Measurements from ENCODE around the gene HFE. TPM values are rescaled to one million over a fixed set of nuclear protein-coding genes. Genes with fewer than 3 reads are reported as not detected.
A peak's percentile ranks its signal among the peaks of the same experiment; 100 is the strongest.
"Not testable (repeated sequence)": the region's sequence is repeated elsewhere in the genome, so short reads cannot be mapped to it uniquely, and the experiment has no call there.

The HFE gene
- total and polyA plus RNA-seq, 2 experiments from 2014 or later = 0.28 to 0.66 TPM

- Histone ChIP-seq H3K36me3 (no peaks in the 10 kb centered on the region), H3K27ac (no peak overlapping the region), H3K9me3 (ENCODE audit: low read depth) (no peaks in the 10 kb centered on the region), H3K4me1 (ENCODE audit: low read depth) (no peaks in the 10 kb centered on the region), H3K27me3 (no peaks in the 10 kb centered on the region), H3K4me3 (no peak overlapping the region)
- no peak for TF ChIP-seq CTCF (IDR thresholded peaks at IDR 0.05; ENCODE audit: low read depth, low read length)
- DNase-seq (ENCODE audit: low read depth in 1 of 2, low spot score in 1 of 2) = no peak
Observed at GRCh38 chr6:26068036-26068435, 19.2 kb upstream of the HFE start.

GRCh38 chr6:26071135-26071534, 16.1 kb upstream of the HFE start:
- TF ChIP-seq CTCF (IDR thresholded peaks at IDR 0.05; ENCODE audit: low read depth, low read length) = no peak
- Histone ChIP-seq H3K4me1 (ENCODE audit: low read depth) (no peaks in the 10 kb centered on the region), H3K27ac (no peak overlapping the region), H3K4me3 (no peak overlapping the region), H3K27me3 (no peaks in the 10 kb centered on the region), H3K36me3 (no peaks in the 10 kb centered on the region), H3K9me3 (ENCODE audit: low read depth) (no peaks in the 10 kb centered on the region)
- peak in 1 of 2 donors; percentile 62 for DNase-seq (ENCODE audit: low read depth in 1 of 2, low spot score in 1 of 2)

- Histone ChIP-seq H3K27ac (no peak overlapping the region), H3K9me3 (ENCODE audit: low read depth) (no peaks in the 10 kb centered on the region), H3K4me1 (ENCODE audit: low read depth) (no peaks in the 10 kb centered on the region), H3K36me3 (no peaks in the 10 kb centered on the region), H3K27me3 (no peaks in the 10 kb centered on the region), H3K4me3 (no peak overlapping the region)
- no peak for TF ChIP-seq CTCF (IDR thresholded peaks at IDR 0.05; ENCODE audit: low read depth, low read length)
- DNase-seq (ENCODE audit: low read depth in 1 of 2, low spot score in 1 of 2) = no peak
Observed at GRCh38 chr6:26075063-26075717, 12.0 kb upstream of the HFE start.

GRCh38 chr6:26078066-26078465, 9.2 kb upstream of the HFE start:
- not testable (repeated sequence) for H3K9me3 ChIP-seq (ENCODE audit: low read depth); H3K27ac ChIP-seq; H3K4me1 ChIP-seq (ENCODE audit: low read depth); H3K36me3 ChIP-seq; H3K27me3 ChIP-seq; H3K4me3 ChIP-seq
- peak in 1 of 2 donors; percentile 38 for DNase-seq (ENCODE audit: low read depth in 1 of 2, low spot score in 1 of 2)

GRCh38 chr6:26081096-26081495, 6.1 kb upstream of the HFE start:
- not testable (repeated sequence) for H3K27ac ChIP-seq; DNase-seq (ENCODE audit: low read depth in 1 of 2, low spot score in 1 of 2); H3K27me3 ChIP-seq; H3K4me1 ChIP-seq (ENCODE audit: low read depth); H3K4me3 ChIP-seq; H3K9me3 ChIP-seq (ENCODE audit: low read depth); H3K36me3 ChIP-seq

- H3K4me1 ChIP-seq (ENCODE audit: low read depth) = peaks cover 11% of the 10 kb centered on the region
- no peak overlapping the region for H3K4me3 ChIP-seq
- no peaks in the 10 kb centered on the region for H3K27me3 ChIP-seq
- no peak overlapping the region for H3K27ac ChIP-seq
- no peaks in the 10 kb centered on the region for H3K36me3 ChIP-seq
- TF ChIP-seq CTCF (IDR thresholded peaks at IDR 0.05; ENCODE audit: low read depth, low read length) = no peak
- DNase-seq (ENCODE audit: low read depth in 1 of 2, low spot score in 1 of 2) = no peak
- H3K9me3 ChIP-seq (ENCODE audit: low read depth) = no peaks in the 10 kb centered on the region
Observed at GRCh38 chr6:26086211-26086610, 1.0 kb upstream of the HFE start.

- no peak overlapping the region for H3K27ac ChIP-seq
- no peaks in the 10 kb centered on the region for H3K9me3 ChIP-seq (ENCODE audit: low read depth)
- peaks cover 11% of the 10 kb centered on the region for H3K4me1 ChIP-seq (ENCODE audit: low read depth)
- no peaks in the 10 kb centered on the region for H3K36me3 ChIP-seq
- H3K4me3 ChIP-seq = no peak overlapping the region
- DNase-seq (ENCODE audit: low read depth in 1 of 2, low spot score in 1 of 2) = no peak
- no peaks in the 10 kb centered on the region for H3K27me3 ChIP-seq
- no peak for TF ChIP-seq CTCF (IDR thresholded peaks at IDR 0.05; ENCODE audit: low read depth, low read length)
Observed at GRCh38 chr6:26088344-26088743, 1.1 kb downstream of the HFE start.

All from cardiac muscle cell (in vitro differentiated cells and primary cell).